Liver (tissue), 9 donors: Measurements from ENCODE around the gene KRT77. TPM values are rescaled to one million over a fixed set of nuclear protein-coding genes. Genes with fewer than 3 reads are reported as not detected.

ENCODE experiments used
- DNase-seq: peaks from one replicate; pipeline ENCODE4 v3.0.0-alpha.2; 2017; ENCODE audit warnings: low spot score
- H3K27ac ChIP-seq, 2 donors: one replicate each; pipeline ENCODE4 v1.7.0; 2013; ENCODE audit warnings: inconsistent platforms in 2 of 2, low read length in 2 of 2, control low read depth in 1 of 2, low read depth in 1 of 2, mild to moderate bottlenecking in 1 of 2
- H3K27me3 ChIP-seq, 4 donors: one replicate each; pipeline versions ENCODE4 v1.6.1 to v1.7.0; 2013; ENCODE audit warnings: low read length in 3 of 4, inconsistent platforms in 1 of 4, mild to moderate bottlenecking in 1 of 4, moderate library complexity in 1 of 4; ENCODE audit not compliant: control insufficient read depth in 4 of 4, insufficient read depth in 4 of 4
- H3K36me3 ChIP-seq, 4 donors: one replicate each; pipeline versions ENCODE4 v1.6.1 to v1.7.0; 2013; ENCODE audit warnings: low read length in 3 of 4, mild to moderate bottlenecking in 3 of 4, low read depth in 1 of 4, moderate library complexity in 1 of 4; ENCODE audit not compliant: control insufficient read depth in 4 of 4, insufficient read depth in 3 of 4
- H3K4me1 ChIP-seq, 4 donors: one replicate each; pipeline versions ENCODE4 v1.6.1 to v1.7.0; 2013; ENCODE audit warnings: low read length in 3 of 4, mild to moderate bottlenecking in 3 of 4, moderate library complexity in 1 of 4; ENCODE audit not compliant: control insufficient read depth in 4 of 4, insufficient read depth in 4 of 4
- H3K4me3 ChIP-seq, 3 donors: one replicate each; pipeline versions ENCODE4 v1.6.1 to v1.7.0; 2013; ENCODE audit warnings: low read length in 3 of 3, control low read depth in 1 of 3, low read depth in 1 of 3, mild to moderate bottlenecking in 1 of 3
- H3K9ac ChIP-seq, 2 donors: one replicate each; pipeline ENCODE4 v1.7.0; 2013; ENCODE audit warnings: low read length in 2 of 2, mild to moderate bottlenecking in 2 of 2, moderate library complexity in 2 of 2, control low read depth in 1 of 2, low read depth in 1 of 2
- H3K9me3 ChIP-seq, 4 donors: one replicate each; pipeline versions ENCODE4 v1.6.1 to v1.7.0; 2013; ENCODE audit warnings: low read length in 3 of 4; ENCODE audit not compliant: control insufficient read depth in 4 of 4
- CTCF ChIP-seq: fragments of 150-350 bp; IDR thresholded peaks from 2 replicates; pipeline ENCODE4 v1.5.1; 2017; ENCODE audit warnings: improper control_type of control experiment, low read depth, low read length; ENCODE audit not compliant: missing input control
- EGR1 ChIP-seq, 2 donors: IDR thresholded peaks; 2 replicates each; pipeline ENCODE4 v1.6.1; 2016 to 2018; ENCODE audit warnings: antibody characterized with exemption in 2 of 2, low read depth in 2 of 2
- FOXA1 ChIP-seq: IDR thresholded peaks from 2 replicates; pipeline ENCODE4 v1.6.1; 2016; ENCODE audit warnings: antibody characterized with exemption
- FOXA2 ChIP-seq: IDR thresholded peaks from 2 replicates; pipeline ENCODE4 v1.6.1; 2016; ENCODE audit warnings: antibody characterized with exemption
- HNF4A ChIP-seq, 2 donors: conservative IDR thresholded peaks; 2 replicates each; pipeline ENCODE4 v1.6.1; 2016; ENCODE audit warnings: antibody characterized with exemption in 2 of 2, mild to moderate bottlenecking in 2 of 2
- HNF4G ChIP-seq: IDR thresholded peaks from 2 replicates; pipeline ENCODE4 v1.6.1; 2016; ENCODE audit warnings: antibody characterized with exemption
- NR2F2 ChIP-seq: IDR thresholded peaks from 2 replicates; pipeline ENCODE4 v1.6.1; 2016; ENCODE audit warnings: antibody characterized with exemption
- RAD21 ChIP-seq, 2 donors: IDR thresholded peaks; 2 replicates each; pipeline ENCODE4 v1.6.1; 2016; ENCODE audit warnings: antibody characterized with exemption in 2 of 2, mild to moderate bottlenecking in 2 of 2
- TAF1 ChIP-seq: conservative IDR thresholded peaks from 2 replicates; pipeline ENCODE4 v1.6.1; 2016; ENCODE audit warnings: antibody characterized with exemption, mild to moderate bottlenecking
- ZBTB33 ChIP-seq: IDR thresholded peaks from 2 replicates; pipeline ENCODE4 v1.6.1; 2016; ENCODE audit warnings: antibody characterized with exemption
- WGBS: extraction: QIAGEN DNeasy Blood & Tissue Kit; methylation state at CpG from one replicate; pipeline ENCODE4 v1.1.7; 2013; 5-methylcytosine and 5-hydroxymethylcytosine counted together
- polyA plus RNA-seq, 2 donors: library from polyadenylated mRNA; stranded (reverse) in 1 of 2; unstranded in 1 of 2; fragments of 200-250 nt in 1 of 2; fragments of >200 nt in 1 of 2; fragmentation: Nextera tagmentation in 1 of 2; extraction: Ambion mirVana in 1 of 2; gene quantifications; one replicate each; pipeline versions ENCODE4 v1.2.1 to v1.2.3, GENCODE V29; 2013 to 2015
- total RNA-seq, 2 donors: library from RNA; depleted of rRNA; stranded (reverse); fragments of >200 nt; gene quantifications; one replicate each; pipeline ENCODE4 v1.2.3, GENCODE V29; 2014
- TF ChIP-seq, protein P1 (sequence below): IDR thresholded peaks from 2 replicates; pipeline ENCODE4 v1.6.1; 2016; ENCODE audit warnings: antibody characterized with exemption
- donor health status: healthy.
- donor health status: healthy.
- donor health status: healthy.
- donor health status: healthy.
- donor health status: healthy.

KRT77 gene
- total and polyA plus RNA-seq, 4 donors, result not detected

DNA sequence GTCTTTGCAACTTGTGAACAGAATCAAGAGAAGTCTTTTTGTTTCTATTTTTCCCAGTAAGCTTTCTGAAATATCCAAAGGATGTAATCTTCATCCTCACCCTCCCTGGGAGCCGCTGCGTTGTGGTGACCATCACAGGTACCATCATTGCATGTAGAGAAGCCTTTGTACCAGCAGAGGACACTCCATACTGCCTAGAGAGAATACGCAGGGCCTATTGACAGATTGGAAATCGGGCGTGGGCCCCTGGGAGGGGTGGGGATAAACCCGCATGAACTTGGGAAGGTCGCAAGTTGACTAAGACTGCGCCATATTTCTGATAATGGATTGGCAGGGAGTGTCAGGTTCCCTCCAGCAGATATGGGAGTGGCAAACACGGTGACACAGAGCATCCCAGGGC, 35.8 kb downstream of the KRT77 start:
- Histone ChIP-seq H3K27me3 (peaks cover 0 to 8% (median 0%) of the 10 kb centered on the region in 4 donors), H3K9ac (no peak overlapping the region), H3K4me1 (no peaks in the 10 kb centered on the region), H3K27ac (no peak overlapping the region), H3K9me3 (no peaks in the 10 kb centered on the region), H3K36me3 (no peaks in the 10 kb centered on the region), H3K4me3 (no peak overlapping the region)
- no peak for DNase-seq
- TF ChIP-seq, protein P1, sequence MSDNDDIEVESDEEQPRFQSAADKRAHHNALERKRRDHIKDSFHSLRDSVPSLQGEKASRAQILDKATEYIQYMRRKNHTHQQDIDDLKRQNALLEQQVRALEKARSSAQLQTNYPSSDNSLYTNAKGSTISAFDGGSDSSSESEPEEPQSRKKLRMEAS, result no peak
- no peak for TF ChIP-seq HNF4G
- TF ChIP-seq ZBTB33, result no peak
- WGBS, result 47% methylated on average over 9 of the region's 9 CpGs

- H3K9ac ChIP-seq, result no peak overlapping the region
- WGBS, result 76% methylated on average over 3 of the region's 3 CpGs
- H3K9me3 ChIP-seq, result no peaks in the 10 kb centered on the region
- H3K36me3 ChIP-seq, result no peaks in the 10 kb centered on the region
- H3K4me1 ChIP-seq, result no peaks in the 10 kb centered on the region
- no peak overlapping the region for H3K27ac ChIP-seq
- TF ChIP-seq ZBTB33, result no peak
- no peak for TF ChIP-seq TAF1
- TF ChIP-seq, protein P1, result no peak
- TF ChIP-seq EGR1 (IDR thresholded peaks at IDR 0.05; ENCODE audit: low read depth in 2 of 2), result no peak
- TF ChIP-seq CTCF, result no peak
- no peak for TF ChIP-seq FOXA1
- TF ChIP-seq FOXA2, result no peak
- no peak for TF ChIP-seq RAD21 (IDR thresholded peaks at IDR 0.05)
- no peak for DNase-seq
- peaks cover 0 to 8% (median 0%) of the 10 kb centered on the region in 4 donors for H3K27me3 ChIP-seq
- H3K4me3 ChIP-seq, result no peak overlapping the region
These were observed 36.9 kb downstream of the KRT77 start for GRCh38 chr12:52666471-52666870.

- no peak for TF ChIP-seq NR2F2
- no peak for TF ChIP-seq HNF4A (conservative IDR thresholded peaks at IDR 0.05)
- no peak for TF ChIP-seq RAD21 (IDR thresholded peaks at IDR 0.05)
- Histone ChIP-seq H3K36me3 (no peaks in the 10 kb centered on the region), H3K9ac (no peak overlapping the region)
These were observed 39.9 kb downstream of the KRT77 start for GRCh38 chr12:52663420-52663819.

More at GRCh38 chr12:52663420-52663819, 39.9 kb downstream of the KRT77 start:
- H3K4me3 ChIP-seq, result no peak overlapping the region
- H3K9me3 ChIP-seq, result no peaks in the 10 kb centered on the region
- no peaks in the 10 kb centered on the region for H3K4me1 ChIP-seq
- no peak overlapping the region for H3K27ac ChIP-seq
- H3K27me3 ChIP-seq, result peaks cover 0 to 3% (median 0%) of the 10 kb centered on the region in 4 donors
- no peak for DNase-seq
